ENCODE measurements around the gene CRELD1. TPM values are rescaled to one million over a fixed set of nuclear protein-coding genes. Genes with fewer than 3 reads are reported as not detected.
A peak's percentile ranks its signal among the peaks of the same experiment; 100 is the strongest.

The CRELD1 gene
- total RNA-seq, 6 experiments from 2014 or later: 22.4 to 43.5 (median 30.5) TPM

DNA sequence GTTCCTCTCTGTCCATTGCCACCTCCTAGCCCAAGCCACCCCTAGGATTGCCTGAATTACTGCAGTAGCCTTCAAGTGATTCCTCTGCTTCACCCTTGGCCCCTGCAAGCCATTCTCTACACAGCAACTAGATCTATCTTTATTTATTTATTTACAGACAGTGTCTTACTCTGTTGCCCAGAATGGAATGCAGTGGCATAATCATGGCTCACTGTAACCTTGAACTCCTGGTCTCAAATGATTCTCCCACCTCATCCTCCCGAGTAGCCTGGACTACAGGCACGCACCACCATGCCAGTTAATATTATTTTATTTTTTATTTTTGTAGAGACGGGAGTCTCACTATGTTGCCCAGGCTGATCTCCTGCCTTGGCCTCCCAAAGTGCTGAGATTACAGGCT, 45.1 kb upstream of the CRELD1 start:
- no peak for ATAC-seq
- 66% methylated on average over 3 of the region's 3 CpGs for WGBS (ENCODE audit: insufficient coverage, low coverage, low lambda C conversion rate, missing lambda C conversion rate)
- no peak for DNase-seq
- Histone ChIP-seq H3K4me1 (peaks cover 0 to 14% (median 4%) of the 10 kb centered on the region in 4 donors), H3K9me3 (no peaks in the 10 kb centered on the region), H3K36me3 (peaks cover 0 to 10% (median 0%) of the 10 kb centered on the region in 4 donors), H3K27ac (no peak overlapping the region), H3K27me3 (no peaks in the 10 kb centered on the region), H3K4me3 (no peak overlapping the region)
- TF ChIP-seq, protein P1, sequence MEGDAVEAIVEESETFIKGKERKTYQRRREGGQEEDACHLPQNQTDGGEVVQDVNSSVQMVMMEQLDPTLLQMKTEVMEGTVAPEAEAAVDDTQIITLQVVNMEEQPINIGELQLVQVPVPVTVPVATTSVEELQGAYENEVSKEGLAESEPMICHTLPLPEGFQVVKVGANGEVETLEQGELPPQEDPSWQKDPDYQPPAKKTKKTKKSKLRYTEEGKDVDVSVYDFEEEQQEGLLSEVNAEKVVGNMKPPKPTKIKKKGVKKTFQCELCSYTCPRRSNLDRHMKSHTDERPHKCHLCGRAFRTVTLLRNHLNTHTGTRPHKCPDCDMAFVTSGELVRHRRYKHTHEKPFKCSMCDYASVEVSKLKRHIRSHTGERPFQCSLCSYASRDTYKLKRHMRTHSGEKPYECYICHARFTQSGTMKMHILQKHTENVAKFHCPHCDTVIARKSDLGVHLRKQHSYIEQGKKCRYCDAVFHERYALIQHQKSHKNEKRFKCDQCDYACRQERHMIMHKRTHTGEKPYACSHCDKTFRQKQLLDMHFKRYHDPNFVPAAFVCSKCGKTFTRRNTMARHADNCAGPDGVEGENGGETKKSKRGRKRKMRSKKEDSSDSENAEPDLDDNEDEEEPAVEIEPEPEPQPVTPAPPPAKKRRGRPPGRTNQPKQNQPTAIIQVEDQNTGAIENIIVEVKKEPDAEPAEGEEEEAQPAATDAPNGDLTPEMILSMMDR (IDR thresholded peaks at IDR 0.05): no peak
- no peak for TF ChIP-seq POLR2A (IDR thresholded peaks at IDR 0.05)
- intact Hi-C loops (cut with DNase I): no loop called here

DNA sequence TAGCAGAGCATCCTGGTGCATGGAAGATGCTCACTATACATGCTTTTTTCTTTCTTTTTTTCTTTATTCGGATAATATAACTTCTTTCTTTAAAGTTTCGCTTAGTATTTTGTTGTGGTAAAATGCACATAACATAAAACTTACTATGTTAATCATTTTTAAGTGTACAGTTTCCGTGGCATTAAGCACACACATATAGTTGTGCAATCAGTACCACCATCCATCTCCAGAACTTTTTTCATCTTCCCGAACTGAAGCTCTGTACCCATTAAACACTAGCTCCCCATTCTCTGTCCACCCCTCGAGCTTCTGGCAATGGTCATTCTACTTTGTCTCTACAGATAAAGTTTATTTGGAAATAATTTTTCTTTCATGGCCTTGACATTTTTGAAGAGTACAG, 44.2 kb upstream of the CRELD1 start:
- Histone ChIP-seq H3K9me3 (no peaks in the 10 kb centered on the region), H3K36me3 (peaks cover 0 to 10% (median 0%) of the 10 kb centered on the region in 4 donors), H3K4me1 (peaks cover 0 to 14% (median 4%) of the 10 kb centered on the region in 4 donors), H3K4me3 (no peak overlapping the region), H3K27ac (no peak overlapping the region), H3K27me3 (no peaks in the 10 kb centered on the region)
- ATAC-seq (no peak), DNase-seq (no peak)
- intact Hi-C loops (cut with DNase I): no loop called here
- WGBS (ENCODE audit: insufficient coverage, low coverage, low lambda C conversion rate, missing lambda C conversion rate): 71% methylated on average over 5 of the region's 5 CpGs
- no peak for TF ChIP-seq POLR2A (IDR thresholded peaks at IDR 0.05)

DNA sequence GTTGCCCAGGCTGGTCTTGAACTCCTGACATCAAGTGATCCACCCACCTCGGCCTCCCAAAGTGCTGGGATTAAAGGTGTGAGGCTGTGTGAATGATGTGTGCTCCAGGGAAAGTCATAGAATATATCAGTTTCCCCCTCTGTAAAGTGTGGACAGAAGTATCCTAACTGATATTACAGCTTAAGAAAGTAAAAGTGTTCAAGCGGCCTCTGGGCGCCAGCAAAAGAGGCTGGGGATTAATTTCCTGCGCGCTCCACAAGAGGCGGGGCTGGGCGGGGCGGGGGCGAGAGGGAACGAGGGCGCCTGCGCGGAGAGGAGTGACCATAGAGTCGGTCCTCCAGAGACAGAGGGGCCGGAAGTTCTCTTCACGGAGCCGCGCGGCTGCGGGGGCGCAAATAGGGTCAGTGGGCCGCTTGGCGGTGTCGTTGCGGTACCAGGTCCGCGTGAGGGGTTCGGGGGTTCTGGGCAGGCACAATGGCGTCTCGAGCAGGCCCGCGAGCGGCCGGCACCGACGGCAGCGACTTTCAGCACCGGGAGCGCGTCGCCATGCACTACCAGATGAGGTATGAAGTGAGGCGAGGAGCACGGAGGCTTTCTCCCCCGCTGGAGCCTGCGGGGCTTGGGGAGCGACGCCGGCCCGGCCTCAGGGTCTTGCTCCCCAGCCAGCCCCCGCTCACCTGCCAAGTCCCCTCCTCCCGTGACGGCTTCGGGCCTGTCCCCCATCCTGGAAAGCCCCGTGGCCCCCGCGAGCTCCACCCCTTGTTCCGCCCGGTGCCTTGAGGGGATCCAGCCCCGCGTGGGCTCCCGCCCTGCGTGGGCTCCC, 43.2 kb upstream of the CRELD1 start, which contains the start of gene JAGN1:
Gene JAGN1, plus strand, starts transcription at position 362 of the 823 bp plus-strand sequence. Its CDS starts 113 bp downstream, at position 475.
- peak within 1 kb of the TSS; percentile 85 to 94 (median 86) for H3K27ac ChIP-seq
- ATAC-seq (peak; percentile 96 to 99 (median 98)), DNase-seq (peak; percentile 91 to 92 (median 91))
- H3K27me3 ChIP-seq: no peaks in the 10 kb centered on the region
- H3K9me3 ChIP-seq: no peaks in the 10 kb centered on the region
- WGBS (ENCODE audit: insufficient coverage, low coverage, low lambda C conversion rate, missing lambda C conversion rate): 0% methylated on average over 16 of the region's 62 CpGs
- intact Hi-C loops (cut with DNase I): no loop called here
- H3K4me3 ChIP-seq: peak within 1 kb of the TSS; percentile 77 to 95 (median 83)
- TF ChIP-seq, protein P1 (IDR thresholded peaks at IDR 0.05): peak in 2 of 4 donors; percentile 6 to 9
- peak; percentile 85 for TF ChIP-seq POLR2A (IDR thresholded peaks at IDR 0.05)
- peaks cover 0 to 14% (median 4%) of the 10 kb centered on the region in 4 donors for H3K4me1 ChIP-seq
- peaks cover 0 to 10% (median 0%) of the 10 kb centered on the region in 4 donors for H3K36me3 ChIP-seq

DNA sequence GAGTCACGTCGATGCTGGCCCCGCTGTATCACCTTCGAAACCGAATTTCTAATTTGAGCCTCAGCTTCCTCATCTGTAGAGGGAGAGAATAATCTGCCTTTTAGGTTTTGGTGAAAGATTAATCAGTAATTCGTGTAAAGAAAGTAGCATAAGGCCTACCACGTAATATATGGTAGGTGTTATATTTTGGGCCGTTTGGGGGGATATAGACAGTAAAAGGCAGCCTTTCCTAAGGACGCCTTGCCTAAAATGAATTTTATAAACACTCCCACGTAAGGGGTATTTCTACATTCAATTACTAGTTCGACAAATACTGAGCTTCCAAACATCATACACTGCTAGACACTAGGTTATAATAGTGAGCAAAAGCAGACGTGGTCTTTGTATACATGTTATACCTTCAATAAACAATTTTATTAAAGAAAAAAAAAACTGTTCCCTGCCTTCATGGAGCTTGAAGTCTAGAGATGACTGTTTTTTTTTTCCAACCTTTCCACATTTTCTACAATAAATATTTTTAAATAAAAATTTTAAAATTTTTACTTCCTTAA, 42.5 kb upstream of the CRELD1 start:
- H3K27ac ChIP-seq: peak overlapping the region; percentile 85 to 94 (median 86)
- ATAC-seq: no peak
- intact Hi-C loops (cut with DNase I): no loop called here

More for the DNA sequence above, 42.5 kb upstream of the CRELD1 start:
- peaks cover 0 to 16% (median 4%) of the 10 kb centered on the region in 4 donors for H3K4me1 ChIP-seq
- H3K36me3 ChIP-seq: peaks cover 0 to 10% (median 0%) of the 10 kb centered on the region in 4 donors
- H3K4me3 ChIP-seq: peak overlapping the region; percentile 77 to 95 (median 83)
- no peak for DNase-seq
- TF ChIP-seq POLR2A (IDR thresholded peaks at IDR 0.05): no peak
- TF ChIP-seq, protein P1 (IDR thresholded peaks at IDR 0.05): no peak
- WGBS (ENCODE audit: insufficient coverage, low coverage, low lambda C conversion rate, missing lambda C conversion rate): 3% methylated on average over 12 of the region's 12 CpGs
- no peaks in the 10 kb centered on the region for H3K9me3 ChIP-seq
- H3K27me3 ChIP-seq: no peaks in the 10 kb centered on the region

All from right lobe of liver (tissue), 6 donors.